Gastrocnemius medialis (tissue), 4 donors: ENCODE measurements around the gene ECSCR.

Experiments
- CTCF ChIP-seq, 5 experiments: fragments of 450-650 bp in 3 of 5; fragments of 200-600 bp in 2 of 5; sonication (generic) in 2 of 5; IDR thresholded peaks in 4 of 5; conservative IDR thresholded peaks in 1 of 5; 1 replicate in 4 of 5; 2 replicates in 1 of 5; pipeline ENCODE4 v1.5.1; 2016 to 2019; ENCODE audit warnings: antibody characterized with exemption in 5 of 5, mild to moderate bottlenecking in 3 of 5, moderate library complexity in 3 of 5
- POLR2A ChIP-seq, 2 donors: fragments of 450-650 bp; IDR thresholded peaks; one replicate each; pipeline ENCODE4 v1.6.1; 2017; ENCODE audit warnings: antibody characterized with exemption in 2 of 2, mild to moderate bottlenecking in 2 of 2, moderate library complexity in 2 of 2

- TF ChIP-seq CTCF (IDR thresholded peaks at IDR 0.05 in 4 of 5, conservative IDR thresholded peaks at IDR 0.05 in 1 of 5) (no peak), POLR2A (IDR thresholded peaks at IDR 0.05) (no peak)
Observed at GRCh38 chr5:139473105-139473504, 10.6 kb upstream of the ECSCR start.
